ENCODE data around the gene TMEM269.
A peak's percentile ranks its signal among the peaks of the same experiment; 100 is the strongest.
"Not testable (repeated sequence)": the region's sequence is repeated elsewhere in the genome, so short reads cannot be mapped to it uniquely, and the experiment has no call there.

TMEM269 gene

DNA sequence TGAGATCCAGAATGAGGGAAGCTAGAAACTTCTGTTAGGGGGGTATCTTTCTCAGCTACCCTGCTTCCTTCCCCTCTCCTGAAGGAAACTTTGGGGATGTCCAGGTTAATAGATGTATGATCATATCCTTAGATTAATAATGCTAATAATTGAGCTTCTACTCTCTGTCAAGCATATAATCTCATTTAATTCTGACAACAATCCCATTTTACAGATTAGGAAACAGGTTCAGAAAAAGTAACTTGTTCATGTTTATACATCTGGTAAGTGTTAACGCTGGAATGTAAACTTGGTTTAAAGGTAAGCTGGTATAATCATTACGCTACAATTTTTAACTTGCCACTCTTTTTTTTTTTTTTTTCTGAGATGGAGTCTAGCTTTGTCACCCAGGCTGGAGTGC is 1.7 kb upstream of the TMEM269 start:
- Mint-ChIP-seq H3K4me3 (no peak overlapping the region), H3K4me1 (peaks cover 30% of the 10 kb centered on the region), H3K27ac (no peak overlapping the region), H3K27me3 (no peaks in the 10 kb centered on the region), H3K9me3 (no peaks in the 10 kb centered on the region)
- ATAC-seq (no peak), DNase-seq (no peak)

GRCh38 chr1:42784547-42784945 is 245 bp upstream of the TMEM269 start:
- no peaks in the 10 kb centered on the region for H3K27me3 Mint-ChIP-seq
- DNase-seq (no peak), ATAC-seq (peak; percentile 11)
- H3K4me3 Mint-ChIP-seq: peak overlapping the region in 1 of 2 donors; percentile 82
- H3K4me1 Mint-ChIP-seq: peaks cover 30% of the 10 kb centered on the region
- no peaks in the 10 kb centered on the region for H3K9me3 Mint-ChIP-seq
- H3K27ac Mint-ChIP-seq: no peak overlapping the region

GRCh38 chr1:42786097-42786496 is 1.3 kb downstream of the TMEM269 start:
- Mint-ChIP-seq H3K27ac (no peak overlapping the region), H3K9me3 (no peaks in the 10 kb centered on the region), H3K4me1 (peaks cover 30% of the 10 kb centered on the region), H3K27me3 (no peaks in the 10 kb centered on the region), H3K4me3 (peak overlapping the region in 1 of 2 donors; percentile 60)
- DNase-seq (no peak), ATAC-seq (no peak)

- no peaks in the 10 kb centered on the region for H3K27me3 Mint-ChIP-seq
- DNase-seq (no peak), ATAC-seq (no peak)
- H3K27ac Mint-ChIP-seq: no peak overlapping the region
- no peaks in the 10 kb centered on the region for H3K9me3 Mint-ChIP-seq
- H3K4me3 Mint-ChIP-seq: no peak overlapping the region
- peaks cover 30% of the 10 kb centered on the region for H3K4me1 Mint-ChIP-seq
Observed at GRCh38 chr1:42788021-42788420, 3.2 kb downstream of the TMEM269 start.

DNA sequence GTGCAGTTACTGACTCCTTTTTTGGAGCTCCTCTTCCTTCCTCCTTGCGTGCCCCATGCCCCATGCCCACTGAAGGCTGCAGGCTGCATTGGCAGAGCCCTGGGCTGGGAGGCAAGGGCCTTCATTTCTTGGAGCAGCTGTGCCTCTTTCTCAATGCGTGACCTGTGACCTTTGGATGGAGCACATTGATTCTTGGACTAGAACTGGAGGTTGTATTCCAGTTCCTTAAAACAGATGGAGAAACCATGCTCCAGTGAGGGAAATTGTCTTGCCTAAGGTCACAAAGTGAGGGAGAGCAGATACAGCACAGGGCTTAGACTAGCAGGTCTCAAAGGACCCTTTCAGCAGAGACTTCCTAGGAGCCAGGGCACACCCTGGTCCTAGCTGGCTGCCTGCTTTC is 9.0 kb downstream of the TMEM269 start:
- no peaks in the 10 kb centered on the region for H3K9me3 Mint-ChIP-seq
- DNase-seq (no peak), ATAC-seq (no peak)
- no peak overlapping the region for H3K4me3 Mint-ChIP-seq
- no peak overlapping the region for H3K27ac Mint-ChIP-seq
- no peaks in the 10 kb centered on the region for H3K4me1 Mint-ChIP-seq
- no peaks in the 10 kb centered on the region for H3K27me3 Mint-ChIP-seq

DNA sequence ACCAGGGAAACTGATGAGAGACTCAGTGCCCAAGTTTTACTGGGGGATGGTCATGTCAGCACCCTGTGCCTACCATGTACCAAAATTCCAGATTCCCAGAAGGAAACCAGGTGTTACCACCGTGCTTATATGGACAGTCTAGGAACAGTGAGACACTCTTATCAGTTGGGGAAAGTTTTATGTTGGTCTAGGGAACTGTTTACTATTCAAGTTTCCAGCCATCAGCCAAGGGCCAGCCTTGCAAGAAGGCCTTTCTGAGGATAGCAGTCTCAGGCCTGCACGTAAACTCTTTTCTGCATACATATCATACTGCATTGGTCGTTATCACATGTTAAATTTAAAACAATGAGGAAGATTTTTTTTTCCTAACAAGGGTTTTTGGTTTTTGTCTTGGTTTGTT is 12.6 kb downstream of the TMEM269 start:
- Mint-ChIP-seq H3K9me3 (no peaks in the 10 kb centered on the region), H3K27me3 (no peaks in the 10 kb centered on the region), H3K27ac (no peak overlapping the region), H3K4me1 (no peaks in the 10 kb centered on the region), H3K4me3 (no peak overlapping the region)
- no peak for ATAC-seq
- no peak for DNase-seq

DNA sequence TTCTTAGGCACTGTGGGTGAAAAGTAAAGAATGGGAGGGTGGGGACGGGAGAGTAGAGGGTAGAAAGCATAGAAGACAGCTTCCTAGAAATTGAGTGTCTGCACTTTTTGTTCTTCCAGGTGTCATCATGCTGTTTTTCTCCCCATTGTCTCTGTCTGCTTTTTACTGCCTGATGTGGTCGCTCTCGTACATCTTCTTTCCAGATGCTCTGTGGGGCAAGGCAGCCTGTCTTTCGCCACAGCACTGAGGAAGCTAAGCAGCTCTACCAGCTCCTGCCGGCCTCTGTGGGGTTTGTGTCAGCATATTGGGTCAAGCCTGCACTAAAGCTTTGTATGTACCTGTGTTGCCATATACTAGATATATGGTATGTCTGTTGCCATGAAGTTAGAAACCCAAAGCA is 13.2 kb downstream of the TMEM269 start:
- no peak for DNase-seq
- Mint-ChIP-seq H3K4me1 (no peaks in the 10 kb centered on the region), H3K27me3 (no peaks in the 10 kb centered on the region), H3K9me3 (no peaks in the 10 kb centered on the region), H3K4me3 (no peak overlapping the region), H3K27ac (no peak overlapping the region)
- ATAC-seq: no peak

DNA sequence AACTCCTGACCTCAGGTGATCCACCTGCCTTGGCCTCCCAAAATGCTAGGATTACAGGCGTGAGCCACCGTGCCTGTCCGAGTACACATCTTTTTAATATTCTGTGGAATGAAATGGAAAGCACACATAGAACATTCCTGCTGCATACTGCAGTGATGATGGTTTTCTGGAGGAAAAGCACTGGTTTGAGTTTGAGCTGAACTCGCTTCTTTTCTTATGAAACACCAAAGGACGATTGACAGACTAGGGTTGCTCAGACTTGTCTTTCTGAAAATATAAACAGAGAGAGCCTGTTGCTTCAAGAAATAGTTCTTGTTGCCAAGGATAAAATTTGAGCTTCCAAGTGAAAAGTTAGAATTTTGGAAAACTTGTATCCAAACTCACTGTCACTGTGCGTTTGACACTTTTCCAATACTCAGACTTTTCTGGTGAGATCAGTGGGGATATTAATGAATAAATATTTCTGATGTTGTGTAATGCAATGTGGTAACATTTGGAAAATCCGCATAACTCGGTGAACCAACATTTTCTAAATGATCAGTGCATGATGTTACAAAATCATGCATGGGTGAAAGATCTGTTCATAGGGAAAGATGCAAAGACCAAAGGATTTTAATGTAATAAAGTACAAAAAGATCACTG is 17.2 kb downstream of the TMEM269 start:
- ATAC-seq (no peak), DNase-seq (no peak)
- no peaks in the 10 kb centered on the region for H3K9me3 Mint-ChIP-seq
- no peaks in the 10 kb centered on the region for H3K27me3 Mint-ChIP-seq
- no peak overlapping the region for H3K4me3 Mint-ChIP-seq
- no peaks in the 10 kb centered on the region for H3K4me1 Mint-ChIP-seq
- no peak overlapping the region for H3K27ac Mint-ChIP-seq

DNA sequence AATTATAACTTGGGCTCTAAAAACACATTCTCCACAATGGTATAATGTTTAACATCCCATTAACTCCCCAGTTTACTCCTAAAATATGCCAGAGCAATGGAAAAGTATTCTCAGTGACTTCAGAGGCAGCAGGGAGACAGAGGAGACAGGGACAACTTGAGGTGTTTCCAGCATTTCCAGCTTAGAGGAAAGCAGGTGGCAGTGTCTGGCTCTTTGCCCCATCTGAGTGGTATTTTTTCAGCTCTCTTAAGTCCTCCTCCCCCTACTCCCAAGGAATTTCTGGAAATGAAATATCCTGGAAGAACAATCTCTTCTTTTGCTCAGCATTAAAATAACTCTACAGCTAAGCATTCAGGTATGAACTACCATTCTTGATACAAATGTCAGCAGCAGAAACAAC is 21.4 kb downstream of the TMEM269 start:
- no peak for ATAC-seq
- Mint-ChIP-seq H3K9me3 (no peaks in the 10 kb centered on the region), H3K27ac (no peak overlapping the region), H3K4me3 (no peak overlapping the region), H3K27me3 (no peaks in the 10 kb centered on the region), H3K4me1 (no peaks in the 10 kb centered on the region)
- DNase-seq: no peak

DNA sequence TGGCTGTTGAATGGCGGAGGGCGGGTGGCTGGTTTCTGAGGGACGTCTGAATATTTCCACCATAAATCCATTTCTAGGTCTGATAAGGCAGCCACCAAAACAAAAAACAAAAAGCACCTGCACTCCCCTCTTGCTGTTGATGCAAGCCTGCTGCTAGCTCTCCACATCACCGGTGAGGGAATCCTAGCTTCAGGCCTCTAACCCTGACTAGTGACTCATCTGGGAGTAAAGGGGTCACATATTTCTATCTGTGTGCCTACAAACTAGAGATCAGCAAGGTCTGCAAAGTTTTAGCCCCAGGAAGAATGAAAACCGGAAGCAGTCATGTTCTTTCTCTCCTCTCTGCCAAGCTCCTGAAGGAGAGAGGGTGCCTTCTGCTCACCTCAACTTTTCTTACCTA is 21.8 kb downstream of the TMEM269 start:
- Mint-ChIP-seq H3K27ac (peak overlapping the region in 1 of 2 donors; percentile 12), H3K4me3 (no peak overlapping the region), H3K4me1 (no peaks in the 10 kb centered on the region), H3K27me3 (no peaks in the 10 kb centered on the region), H3K9me3 (no peaks in the 10 kb centered on the region)
- DNase-seq: no peak
- ATAC-seq: no peak

- H3K4me1 Mint-ChIP-seq: no peaks in the 10 kb centered on the region
- no peaks in the 10 kb centered on the region for H3K27me3 Mint-ChIP-seq
- ATAC-seq (no peak), DNase-seq (no peak)
- no peaks in the 10 kb centered on the region for H3K9me3 Mint-ChIP-seq
- no peak overlapping the region for H3K4me3 Mint-ChIP-seq
- H3K27ac Mint-ChIP-seq: no peak overlapping the region
Observed at GRCh38 chr1:42807056-42807668, 22.4 kb downstream of the TMEM269 start.

GRCh38 chr1:42814815-42815214 is 30.0 kb downstream of the TMEM269 start:
- ATAC-seq, H3K9me3 Mint-ChIP-seq, H3K4me3 Mint-ChIP-seq, DNase-seq, H3K27me3 Mint-ChIP-seq, H3K27ac Mint-ChIP-seq: not testable (repeated sequence)
- peaks cover 23% of the 10 kb centered on the region for H3K4me1 Mint-ChIP-seq

DNA sequence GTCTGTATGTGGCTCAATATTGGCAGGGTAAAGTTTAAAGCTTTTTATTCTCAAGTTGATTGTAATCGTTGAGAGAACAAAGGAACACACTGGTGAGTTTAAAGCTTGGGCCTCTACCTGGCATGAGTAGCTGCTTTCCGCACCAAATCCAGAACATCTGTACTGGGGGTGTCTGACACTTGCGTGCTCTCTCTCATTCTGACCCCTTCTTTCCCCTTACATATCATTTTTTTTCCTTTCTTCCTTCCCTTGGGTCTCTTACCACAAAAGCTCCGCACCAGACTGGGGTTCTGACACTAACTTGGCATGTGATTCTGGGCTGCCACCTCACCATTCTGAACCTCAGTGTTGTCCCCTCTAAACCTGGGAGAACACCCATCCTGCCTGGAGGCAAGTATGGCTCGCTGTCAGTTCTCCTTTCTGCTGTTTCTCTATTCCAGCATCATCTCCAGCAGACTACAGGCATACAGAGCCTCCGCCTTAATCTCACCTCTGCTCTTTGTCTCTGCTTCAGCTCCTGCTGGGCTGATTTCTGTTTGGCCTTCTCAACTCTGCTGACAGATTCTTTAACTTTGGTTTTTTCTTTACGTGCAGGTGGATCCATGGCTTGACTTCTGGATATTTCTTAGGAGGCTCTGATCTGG is 31.3 kb downstream of the TMEM269 start:
- Mint-ChIP-seq H3K4me1 (peaks cover 30% of the 10 kb centered on the region), H3K4me3 (peak overlapping the region; percentile 91 to 92), H3K9me3 (no peaks in the 10 kb centered on the region), H3K27ac (peak overlapping the region; percentile 23 to 87), H3K27me3 (no peaks in the 10 kb centered on the region)
- peak; percentile 8 for ATAC-seq
- DNase-seq: peak in 1 of 2 donors; percentile 14

GRCh38 chr1:42816585-42817439 is 32.0 kb downstream of the TMEM269 start, which contains the start of the genes ERMAP and SVBP:
TSS of gene ERMAP (plus strand) at chr1:42817122. CDS start at chr1:42830449, 13,327 bp downstream.
TSS of gene SVBP (minus strand) at chr1:42817397. CDS start at chr1:42816544, 853 bp downstream.
- peak; percentile 93 for ATAC-seq

DNA sequence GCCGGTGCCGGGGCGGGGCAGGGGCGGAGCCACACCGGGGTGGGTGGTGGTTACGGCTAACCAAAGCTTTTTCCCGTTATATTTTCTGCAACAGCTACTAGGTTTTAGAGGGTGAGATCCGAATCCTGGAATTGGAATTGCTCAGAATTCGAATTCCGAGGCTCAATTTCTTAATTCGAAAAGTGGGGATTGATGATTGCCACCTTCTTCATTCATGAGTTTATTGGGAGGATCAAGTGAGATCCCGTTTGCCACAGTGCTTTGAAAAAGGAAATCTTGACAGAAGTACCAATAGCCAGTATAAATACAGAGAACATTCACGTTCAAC is 32.6 kb downstream of the TMEM269 start:
- H3K27ac Mint-ChIP-seq: no peak overlapping the region

More at GRCh38 chr1:42816585-42817439, 32.0 kb downstream of the TMEM269 start, which contains the start of the genes ERMAP and SVBP:
- peaks cover 30% of the 10 kb centered on the region for H3K4me1 Mint-ChIP-seq
- H3K27ac Mint-ChIP-seq: peak within 1 kb of the TSS; percentile 77 to 87
- H3K9me3 Mint-ChIP-seq: no peaks in the 10 kb centered on the region
- peak; percentile 92 to 94 for DNase-seq
- peak within 1 kb of the TSS; percentile 91 to 92 for H3K4me3 Mint-ChIP-seq
- no peaks in the 10 kb centered on the region for H3K27me3 Mint-ChIP-seq

More for the DNA sequence above, 32.6 kb downstream of the TMEM269 start:
- DNase-seq (no peak), ATAC-seq (no peak)
- peak overlapping the region; percentile 91 to 92 for H3K4me3 Mint-ChIP-seq
- no peaks in the 10 kb centered on the region for H3K9me3 Mint-ChIP-seq
- peaks cover 30% of the 10 kb centered on the region for H3K4me1 Mint-ChIP-seq
- no peaks in the 10 kb centered on the region for H3K27me3 Mint-ChIP-seq
